Right lobe of liver (tissue), 6 donors: ENCODE data around the gene SH3GL1. TPM values are rescaled to one million over a fixed set of nuclear protein-coding genes. Genes with fewer than 3 reads are reported as not detected.

Source experiments
- ATAC-seq, 4 donors: fragments of 200-7000 bp; cut with Tn5 transposase; one replicate each; pipeline ENCODE4 v1.9.1; 2020; ENCODE audit warnings: mild to moderate bottlenecking in 4 of 4, moderate library complexity in 4 of 4
- DNase-seq, 3 donors: peaks; one replicate each; pipeline ENCODE4 v3.0.0-alpha.2; 2020
- H3K27ac ChIP-seq, 3 donors: fragments of 200-600 bp; one replicate each; pipeline ENCODE4 v1.8.0; 2022
- H3K27me3 ChIP-seq, 2 donors: fragments of 200-600 bp; one replicate each; pipeline ENCODE4 v1.8.0; 2022
- H3K36me3 ChIP-seq, 4 donors: fragments of 200-600 bp; sonication (generic) in 1 of 4; one replicate each; pipeline versions ENCODE4 v1.5.1 to v1.8.0; 2017 to 2022; ENCODE audit warnings: control low read depth in 1 of 4
- H3K4me1 ChIP-seq, 4 donors: fragments of 200-600 bp; sonication (generic) in 1 of 4; one replicate each; pipeline versions ENCODE4 v1.5.1 to v1.8.0; 2017 to 2022; ENCODE audit warnings: control low read depth in 1 of 4
- H3K4me3 ChIP-seq, 3 donors: fragments of 200-600 bp; one replicate each; pipeline ENCODE4 v1.8.0; 2022
- H3K9me3 ChIP-seq, 4 donors: fragments of 200-600 bp; sonication (generic) in 1 of 4; one replicate each; pipeline versions ENCODE4 v1.5.1 to v1.8.0; 2017 to 2022; ENCODE audit warnings: control low read depth in 1 of 4
- POLR2A ChIP-seq: fragments of 450-650 bp; IDR thresholded peaks from one replicate; pipeline ENCODE4 v1.6.1; 2017; ENCODE audit warnings: antibody characterized with exemption, mild to moderate bottlenecking
- WGBS: methylation state at CpG from one replicate; pipeline ENCODE4 v1.1.6; 2018; ENCODE audit warnings: low coverage, low lambda C conversion rate; ENCODE audit not compliant: insufficient coverage; ENCODE audit errors: missing lambda C conversion rate; 5-methylcytosine and 5-hydroxymethylcytosine counted together
- intact Hi-C, 2 donors: fragments of 100-400 bp; cut with DNase I; formaldehyde crosslinking; loops; one replicate each; pipeline versions ENCODE4 v1.11.2 to v1.14.1; 2022
- total RNA-seq, 6 experiments: library from RNA; depleted of rRNA in 2 of 6; stranded (reverse); fragments of >200 nt in 2 of 6; fragmentation: NEBNext Ultra II Directional in 3 of 6; extraction: Animal tissue kit (Norgen Biotek cat#: 25700) in 3 of 6; gene quantifications; one replicate each; pipeline versions ENCODE4 v1.1.0 to v1.2.4, GENCODE V29; 2016 to 2023
- TF ChIP-seq, protein P1 (sequence below), 4 donors: fragments of 200-600 bp in 3 of 4; fragments of 450-650 bp in 1 of 4; IDR thresholded peaks; one replicate each; pipeline versions ENCODE4 v1.5.1 to v1.8.0; 2016 to 2022; ENCODE audit warnings: antibody characterized with exemption in 4 of 4, mild to moderate bottlenecking in 2 of 4
- donor health status: DM: no; HTN: yes; CAD: no.
- donor health status: DM: no; HTN: no; CAD: no.
- donor health status: DM: no; HTN: no; CAD: no.
- donor health status: DM: no; HTN: yes; CAD: no.
- donor health status: DM: no; HTN: yes; CAD: no.

SH3GL1 gene
- total RNA-seq, 6 experiments from 2014 or later: 22.6 to 47.7 (median 25.2) TPM

DNA sequence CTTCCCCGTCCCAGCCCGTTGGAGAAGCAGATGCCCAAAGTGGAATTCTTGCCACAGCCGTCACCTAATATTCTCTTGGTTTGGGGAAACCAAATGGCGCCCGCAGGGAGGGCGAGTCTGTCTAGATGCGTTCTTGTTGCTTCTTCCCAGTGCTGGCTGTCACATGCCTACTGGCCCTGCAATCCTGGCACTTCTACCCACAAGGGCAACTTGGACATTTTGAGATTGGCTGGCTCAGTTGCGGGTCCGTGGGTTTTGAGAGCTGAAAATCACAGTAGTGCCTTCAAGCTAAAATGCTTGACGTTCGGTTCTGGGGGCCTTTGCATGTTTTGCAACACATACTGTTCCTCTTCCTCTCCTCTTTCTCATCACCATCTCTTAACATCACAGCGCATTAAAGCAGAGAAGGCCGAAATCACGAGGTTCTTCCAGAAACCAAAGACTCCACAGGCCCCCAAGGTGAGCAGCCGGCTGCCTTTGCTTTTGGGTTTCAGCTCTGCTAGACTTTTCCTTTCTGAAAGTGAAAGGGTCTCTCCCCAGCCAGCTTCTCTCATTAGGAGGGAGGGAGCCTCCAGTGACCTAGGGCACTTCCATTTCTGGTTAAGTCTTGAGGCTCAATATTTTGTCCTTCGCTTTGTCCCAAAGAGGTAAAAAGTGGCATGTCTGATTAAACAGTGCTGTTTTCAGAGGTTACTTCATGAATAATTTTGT lies 23.2 kb upstream of the SH3GL1 start:
- Histone ChIP-seq H3K27me3 (no peaks in the 10 kb centered on the region), H3K4me3 (no peak overlapping the region), H3K27ac (no peak overlapping the region), H3K9me3 (no peaks in the 10 kb centered on the region), H3K36me3 (no peaks in the 10 kb centered on the region), H3K4me1 (no peaks in the 10 kb centered on the region)
- ATAC-seq (no peak), DNase-seq (no peak)
- TF ChIP-seq POLR2A: no peak
- TF ChIP-seq, protein P1, sequence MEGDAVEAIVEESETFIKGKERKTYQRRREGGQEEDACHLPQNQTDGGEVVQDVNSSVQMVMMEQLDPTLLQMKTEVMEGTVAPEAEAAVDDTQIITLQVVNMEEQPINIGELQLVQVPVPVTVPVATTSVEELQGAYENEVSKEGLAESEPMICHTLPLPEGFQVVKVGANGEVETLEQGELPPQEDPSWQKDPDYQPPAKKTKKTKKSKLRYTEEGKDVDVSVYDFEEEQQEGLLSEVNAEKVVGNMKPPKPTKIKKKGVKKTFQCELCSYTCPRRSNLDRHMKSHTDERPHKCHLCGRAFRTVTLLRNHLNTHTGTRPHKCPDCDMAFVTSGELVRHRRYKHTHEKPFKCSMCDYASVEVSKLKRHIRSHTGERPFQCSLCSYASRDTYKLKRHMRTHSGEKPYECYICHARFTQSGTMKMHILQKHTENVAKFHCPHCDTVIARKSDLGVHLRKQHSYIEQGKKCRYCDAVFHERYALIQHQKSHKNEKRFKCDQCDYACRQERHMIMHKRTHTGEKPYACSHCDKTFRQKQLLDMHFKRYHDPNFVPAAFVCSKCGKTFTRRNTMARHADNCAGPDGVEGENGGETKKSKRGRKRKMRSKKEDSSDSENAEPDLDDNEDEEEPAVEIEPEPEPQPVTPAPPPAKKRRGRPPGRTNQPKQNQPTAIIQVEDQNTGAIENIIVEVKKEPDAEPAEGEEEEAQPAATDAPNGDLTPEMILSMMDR (IDR thresholded peaks at IDR 0.05): no peak
- intact Hi-C loops: no loop called here
- WGBS: 82% methylated on average over 9 of the region's 16 CpGs

GRCh38 chr19:4416268-4416667 lies 15.9 kb upstream of the SH3GL1 start:
- ATAC-seq (peak in 1 of 4 donors; percentile 29), DNase-seq (no peak)
- no peaks in the 10 kb centered on the region for H3K36me3 ChIP-seq
- H3K27ac ChIP-seq: no peak overlapping the region
- no peak for TF ChIP-seq POLR2A
- TF ChIP-seq, protein P1 (IDR thresholded peaks at IDR 0.05): no peak
- intact Hi-C loops: no loop called here
- WGBS: 85% methylated on average over 8 of the region's 9 CpGs
- no peaks in the 10 kb centered on the region for H3K9me3 ChIP-seq
- no peak overlapping the region for H3K4me3 ChIP-seq
- H3K27me3 ChIP-seq: no peaks in the 10 kb centered on the region
- H3K4me1 ChIP-seq: no peaks in the 10 kb centered on the region

DNA sequence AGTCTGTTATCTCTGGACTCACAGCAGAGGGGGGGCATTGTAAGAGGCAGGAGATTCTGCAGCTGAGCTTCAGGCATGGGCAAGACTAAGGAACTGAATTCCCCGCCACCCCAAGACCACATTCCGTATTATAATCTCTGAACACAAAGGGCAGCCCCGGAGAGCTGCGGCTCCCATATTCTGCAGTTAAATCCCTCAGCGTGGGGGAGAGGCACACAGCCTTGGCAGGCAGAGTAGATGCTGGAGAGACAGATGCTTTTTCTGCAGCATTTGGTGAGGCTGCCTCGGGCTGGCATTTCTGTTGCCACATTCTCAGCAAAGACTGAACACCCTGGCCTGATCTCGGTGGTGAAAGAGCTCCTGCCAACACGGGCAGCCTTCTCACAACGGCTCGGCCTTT lies 15.0 kb upstream of the SH3GL1 start:
- Histone ChIP-seq H3K9me3 (no peaks in the 10 kb centered on the region), H3K27me3 (no peaks in the 10 kb centered on the region), H3K27ac (no peak overlapping the region), H3K4me1 (no peaks in the 10 kb centered on the region), H3K4me3 (no peak overlapping the region), H3K36me3 (no peaks in the 10 kb centered on the region)
- intact Hi-C loops: no loop called here
- ATAC-seq: no peak
- no peak for DNase-seq
- TF ChIP-seq, protein P1 (IDR thresholded peaks at IDR 0.05): no peak
- no peak for TF ChIP-seq POLR2A
- WGBS: no CpG with 5 or more reads among the region's 10 CpGs

DNA sequence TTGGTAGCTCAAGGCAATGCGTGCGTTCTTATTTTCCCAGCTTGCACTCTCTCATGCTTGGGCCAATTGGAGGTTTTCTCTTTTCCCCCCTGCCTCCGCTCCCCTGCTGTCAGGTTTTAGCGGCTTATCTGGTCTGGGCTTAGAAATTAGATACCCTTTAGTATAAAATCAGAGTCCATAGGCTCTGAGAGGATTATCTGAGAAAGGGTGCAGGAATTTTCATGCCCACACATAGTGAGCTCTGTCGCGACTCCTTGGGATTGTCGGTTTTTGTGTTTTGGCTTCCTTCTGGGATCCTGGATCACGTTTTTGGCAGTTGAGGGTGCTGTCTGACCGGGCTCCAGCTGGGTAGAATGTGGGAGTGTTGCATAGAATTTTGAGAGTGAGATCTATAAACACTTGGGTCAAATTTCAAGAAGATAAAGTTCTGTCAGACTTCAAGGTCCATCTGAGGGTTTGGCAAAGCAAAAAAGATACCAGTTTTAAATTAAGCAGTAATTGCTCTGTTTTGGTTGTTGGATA lies 14.5 kb upstream of the SH3GL1 start:
- DNase-seq (no peak), ATAC-seq (peak in 3 of 4 donors; percentile 17 to 49 (median 24))

More for the DNA sequence above, 14.5 kb upstream of the SH3GL1 start:
- H3K4me1 ChIP-seq: no peaks in the 10 kb centered on the region
- intact Hi-C loops: no loop called here
- no peak overlapping the region for H3K4me3 ChIP-seq
- H3K27ac ChIP-seq: no peak overlapping the region
- 60% methylated on average over 9 of the region's 9 CpGs for WGBS
- no peaks in the 10 kb centered on the region for H3K36me3 ChIP-seq
- H3K27me3 ChIP-seq: no peaks in the 10 kb centered on the region
- TF ChIP-seq, protein P1 (IDR thresholded peaks at IDR 0.05): peak in 2 of 4 donors; percentile 7 to 15
- no peak for TF ChIP-seq POLR2A
- H3K9me3 ChIP-seq: no peaks in the 10 kb centered on the region
